AG04449 (cell line): ENCODE data around the gene RFFL.
"Not testable (repeated sequence)": the region's sequence is repeated elsewhere in the genome, so short reads cannot be mapped to it uniquely, and the experiment has no call there.

ENCODE experiments used
- CTCF ChIA-PET: fragments of 350-600 bp; formaldehyde crosslinking; extraction: SDS; loops from one replicate; lab custom pipeline; 2021; ENCODE audit warnings: antibody characterized with exemption; lab: Yijun Ruan, JAX
- POLR2A ChIA-PET: fragments of 400-600, 350-600 bp; formaldehyde crosslinking; extraction: SDS; loops from one replicate; lab custom pipeline; 2020; ENCODE audit warnings: antibody characterized with exemption, inconsistent platforms; lab: Yijun Ruan, JAX
- DNase-seq: peaks from one replicate; pipeline ENCODE4 v3.0.0-alpha.2; 2010; ENCODE audit warnings: low read depth, low spot score
- H3K4me3 ChIP-seq: 2 replicates; pipeline ENCODE4 v1.5.1; 2011; ENCODE audit warnings: low read depth, mild to moderate bottlenecking, control low read depth, low read length
- CTCF ChIP-seq: IDR thresholded peaks from one replicate; pipeline ENCODE4 v1.5.1; 2011; ENCODE audit warnings: mild to moderate bottlenecking, moderate library complexity, low read length, control low read depth, inconsistent platforms; ENCODE audit not compliant: insufficient read depth; ENCODE audit errors: missing control alignments

Gene RFFL

GRCh38 chr17:35099908-35100307 lies 36.4 kb upstream of the RFFL start:
- no peak for DNase-seq
- no peak overlapping the region for H3K4me3 ChIP-seq
- no peak for TF ChIP-seq CTCF
- ChIA-PET CTCF (interaction anchor here (2.8 kb wide), 1 partner anchor 10 kb away, joined by 11 read pairs; no protein-coding TSS in a partner anchor), POLR2A (no interaction called here)

- CTCF ChIA-PET = interaction anchor here (1.0 to 2.8 kb wide), 4 partner anchors 8 to 101 kb away, joined by 3 to 11 read pairs (median 4); no protein-coding TSS in a partner anchor
- TF ChIP-seq CTCF = no peak
- H3K4me3 ChIP-seq = no peak overlapping the region
- DNase-seq = no peak
- POLR2A ChIA-PET = no interaction called here
These were observed 34.3 kb upstream of the RFFL start for GRCh38 chr17:35097776-35098175.

GRCh38 chr17:35095741-35096140 lies 32.2 kb upstream of the RFFL start:
- no peak overlapping the region for H3K4me3 ChIP-seq
- no peak for DNase-seq
- ChIA-PET POLR2A (no interaction called here), CTCF (interaction anchor here (1.4 to 3.4 kb wide), 4 partner anchors 10 to 96 kb away, joined by 3 to 13 read pairs (median 4); partner anchors contain the start of gene RAD51D)
- TF ChIP-seq CTCF = no peak

GRCh38 chr17:35094902-35095301 lies 31.4 kb upstream of the RFFL start:
- DNase-seq = peak; percentile 47
- no peak overlapping the region for H3K4me3 ChIP-seq
- POLR2A ChIA-PET = interaction anchor here (0.7 kb wide), 1 partner anchor 10 kb away, joined by 3 read pairs; no protein-coding TSS in a partner anchor
- TF ChIP-seq CTCF = no peak
- CTCF ChIA-PET = interaction anchor here (0.9 to 6.7 kb wide), 5 partner anchors 9 to 96 kb away, joined by 3 to 83 read pairs (median 5); partner anchors contain the start of gene RAD51D

- H3K4me3 ChIP-seq, POLR2A ChIA-PET, DNase-seq: not testable (repeated sequence)
- CTCF ChIA-PET = interaction anchor here (1.3 to 6.7 kb wide), 13 partner anchors 8 to 97 kb away, joined by 4 to 83 read pairs (median 10); partner anchors contain the start of gene RAD51D
These were observed 27.2 kb upstream of the RFFL start for GRCh38 chr17:35090707-35091106.

GRCh38 chr17:35089586-35090296 lies 26.2 kb upstream of the RFFL start:
- no peak for DNase-seq
- CTCF ChIA-PET = interaction anchor here (0.7 to 6.7 kb wide), 53 partner anchors 7 to 547 kb away, joined by 3 to 83 read pairs (median 5); partner anchors contain the start of genes FNDC8, LIG3, NLE1 and RAD51D
- POLR2A ChIA-PET = interaction anchor here (0.9 to 1.0 kb wide), 4 partner anchors 30 to 91 kb away, joined by 3 read pairs; partner anchors contain the start of gene RAD51D
- no peak for TF ChIP-seq CTCF
- H3K4me3 ChIP-seq = peak overlapping the region; percentile 53
